CD4-positive, alpha-beta T cell treated with Interleukin-12 subunit alpha and Interleukin-12 subunit beta, for 1 hour (primary cell): ENCODE results near the gene LIMS3.
"Not testable (repeated sequence)": the region's sequence is repeated elsewhere in the genome, so short reads cannot be mapped to it uniquely, and the experiment has no call there.

ENCODE experiments used
- DNase-seq: peaks from one replicate; pipeline ENCODE4 v3.0.0-alpha.2; 2020

The LIMS3 gene

DNA sequence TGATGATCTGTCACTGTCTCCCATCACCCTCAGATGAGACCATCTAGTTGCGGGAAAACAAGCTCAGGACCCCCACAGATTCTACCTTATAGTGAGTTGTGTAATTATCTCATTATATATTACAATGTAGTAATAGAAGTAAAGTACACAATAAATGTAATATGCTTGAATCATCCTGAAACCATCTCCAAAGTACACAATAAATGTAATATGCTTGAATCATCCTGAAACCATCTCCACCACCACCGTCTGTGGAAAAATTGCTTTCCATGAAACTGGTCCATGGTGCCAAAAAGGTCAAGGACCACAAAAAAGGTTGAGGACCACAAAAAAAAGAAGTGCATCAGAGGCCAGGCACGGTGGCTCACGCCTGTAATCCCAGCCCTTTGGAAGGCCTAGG lies 29.3 kb downstream of the LIMS3 start:
- DNase-seq, result not testable (repeated sequence)

DNA sequence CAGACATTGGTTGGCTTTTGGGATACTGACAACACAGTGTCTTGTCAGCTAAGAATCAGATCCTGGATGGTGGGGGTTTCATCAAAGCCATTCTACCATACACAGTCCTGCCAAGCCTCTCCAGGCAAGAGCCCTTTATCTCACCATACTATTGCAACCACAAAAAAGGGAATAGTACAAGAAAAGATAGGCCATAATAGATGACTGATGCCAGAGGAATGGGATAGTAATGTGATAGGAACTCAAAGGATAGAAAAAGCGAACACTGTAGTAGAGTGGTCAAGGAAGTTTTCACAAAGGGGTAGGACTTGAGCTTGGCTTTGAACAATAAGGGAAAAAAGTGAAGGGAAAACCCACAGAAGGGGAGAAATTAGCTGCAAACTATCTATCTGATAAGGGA lies 30.7 kb downstream of the LIMS3 start:
- DNase-seq, result not testable (repeated sequence)

- DNase-seq, result not testable (repeated sequence)
Measured at GRCh38 chr2:109936534-109936933, 38.0 kb downstream of the LIMS3 start.

DNA sequence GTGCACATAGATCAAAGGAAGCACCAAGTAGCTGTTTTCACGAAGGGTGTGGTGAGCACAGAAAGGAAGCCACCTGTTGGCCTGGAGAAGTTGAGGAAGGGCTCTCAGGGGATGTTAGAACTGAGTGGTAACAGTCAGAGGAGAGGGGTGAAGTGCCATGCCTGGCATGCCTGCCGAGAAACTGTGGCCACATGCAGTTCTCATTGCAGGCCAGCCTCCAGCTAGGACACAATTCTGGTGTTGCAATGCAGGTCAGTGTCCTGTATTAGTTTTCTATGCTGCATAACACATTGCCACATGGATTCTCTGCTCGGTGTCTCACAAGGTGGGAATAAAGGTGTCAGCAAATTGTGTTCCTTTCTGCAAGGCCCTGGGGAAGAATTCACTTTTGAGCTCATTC lies 46.9 kb downstream of the LIMS3 start:
- DNase-seq, result not testable (repeated sequence)

DNA sequence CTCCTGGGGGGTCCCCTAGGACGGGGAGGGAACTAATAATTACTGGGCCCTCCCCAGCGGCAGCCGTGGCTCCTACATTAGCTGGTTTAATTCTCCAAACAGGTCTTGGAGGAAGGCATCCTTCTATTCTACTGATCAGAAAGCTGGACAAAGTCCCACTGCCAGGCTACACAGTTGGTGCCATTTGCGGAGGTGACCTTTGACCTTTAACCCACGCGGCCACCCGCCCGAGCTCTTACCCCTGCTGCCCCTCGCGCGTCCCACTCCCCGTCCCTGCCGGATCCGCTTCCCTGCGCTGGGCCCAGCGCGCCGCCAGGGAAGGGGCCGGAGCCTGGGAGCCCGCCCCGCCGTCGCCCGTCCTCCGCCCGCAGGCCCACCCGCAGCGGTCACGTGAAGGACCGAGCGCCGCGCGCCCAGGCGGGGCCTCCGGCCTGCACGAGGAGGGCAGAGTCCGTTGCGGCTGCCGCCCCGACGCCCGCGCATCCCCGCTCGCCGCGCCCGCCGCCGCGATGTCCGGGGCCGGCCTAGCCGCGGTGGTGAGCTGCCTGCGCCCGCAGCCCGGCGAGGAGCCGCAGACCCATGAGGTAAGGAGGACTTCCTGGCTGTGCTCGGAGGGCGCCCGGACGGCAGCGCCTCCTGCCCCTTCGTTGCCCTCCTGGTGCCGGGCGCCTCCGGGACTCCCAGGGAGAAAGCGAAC lies 48.9 kb downstream of the LIMS3 start:
- not testable (repeated sequence) for DNase-seq

GRCh38 chr2:109947959-109948520 lies 49.6 kb downstream of the LIMS3 start:
- DNase-seq, result not testable (repeated sequence)

DNA sequence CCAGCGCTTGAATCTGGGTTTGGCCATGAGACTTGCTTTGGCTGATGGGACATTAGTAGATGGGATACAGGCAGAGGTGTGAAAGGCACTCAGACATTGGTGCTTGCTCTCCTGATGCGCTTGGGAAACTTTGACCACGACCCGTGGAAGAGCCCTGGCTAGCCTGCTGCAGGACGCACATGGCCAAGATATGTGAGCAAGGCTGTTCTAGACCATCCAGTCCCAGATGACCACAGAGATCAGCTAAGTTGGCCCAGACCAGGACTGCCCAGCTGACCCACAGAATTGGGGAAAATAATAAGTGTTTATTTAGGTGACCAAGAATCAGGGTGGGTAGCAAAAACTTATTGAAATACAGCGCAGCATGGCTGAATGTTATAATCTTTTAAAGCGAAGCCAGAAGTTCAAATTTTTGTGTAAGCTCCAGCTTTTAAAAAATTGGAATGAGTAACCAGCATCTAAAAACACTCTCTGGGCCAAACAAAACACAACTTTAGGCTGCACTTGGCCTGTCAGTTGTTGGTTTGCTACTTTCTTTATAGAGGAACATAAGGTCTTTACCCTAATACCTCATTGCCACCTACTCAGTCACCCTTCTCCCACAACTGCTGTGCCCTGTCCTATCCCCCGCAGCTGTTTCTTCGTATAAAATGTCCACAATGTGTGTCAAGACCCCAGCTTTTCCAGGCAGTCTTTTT lies 51.8 kb downstream of the LIMS3 start:
- DNase-seq, result not testable (repeated sequence)

GRCh38 chr2:109963942-109964341 lies 65.5 kb downstream of the LIMS3 start:
- not testable (repeated sequence) for DNase-seq

- DNase-seq, result not testable (repeated sequence)
Measured at GRCh38 chr2:109965482-109965881, 67.0 kb downstream of the LIMS3 start.

GRCh38 chr2:109966107-109966736 lies 67.7 kb downstream of the LIMS3 start:
- not testable (repeated sequence) for DNase-seq

DNA sequence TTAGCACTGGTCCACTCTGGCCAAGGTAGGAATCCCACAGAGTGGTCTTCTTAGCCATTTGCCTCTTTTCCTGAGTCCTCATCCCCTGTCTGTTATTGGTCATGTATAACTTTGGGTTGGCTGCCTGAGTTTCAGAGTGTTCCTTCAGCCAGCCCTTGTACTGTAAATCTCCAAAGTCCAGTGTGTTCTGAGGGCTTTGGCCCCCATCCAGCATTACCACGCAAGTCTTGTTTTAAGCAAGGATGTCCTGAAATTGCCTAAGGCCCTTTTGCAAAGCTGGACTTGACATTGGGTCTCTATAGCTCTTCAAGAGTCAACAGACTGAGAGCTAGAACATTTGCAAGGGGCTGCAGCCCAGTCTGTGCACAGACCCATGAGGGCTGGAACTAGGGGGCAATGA lies 68.4 kb downstream of the LIMS3 start:
- not testable (repeated sequence) for DNase-seq

- DNase-seq, result not testable (repeated sequence)
Measured at GRCh38 chr2:109969864-109970263, 71.4 kb downstream of the LIMS3 start.

- DNase-seq, result not testable (repeated sequence)
Measured at GRCh38 chr2:109971710-109972109, 73.2 kb downstream of the LIMS3 start.
